GM08714 (cell line): ENCODE data around the gene IDUA.

Experiments used
- H3K4me3 ChIP-seq: fragments of 200-500 bp; sonication (Bioruptor generic); 2 replicates; pipeline ENCODE4 v1.5.1; 2014; ENCODE audit warnings: mild to moderate bottlenecking, low read length, inconsistent platforms
- ZNF274 ChIP-seq: IDR thresholded peaks from 2 replicates; pipeline ENCODE4 v1.6.1; 2012; ENCODE audit warnings: mild to moderate bottlenecking, low read depth, low read length

The IDUA gene

DNA sequence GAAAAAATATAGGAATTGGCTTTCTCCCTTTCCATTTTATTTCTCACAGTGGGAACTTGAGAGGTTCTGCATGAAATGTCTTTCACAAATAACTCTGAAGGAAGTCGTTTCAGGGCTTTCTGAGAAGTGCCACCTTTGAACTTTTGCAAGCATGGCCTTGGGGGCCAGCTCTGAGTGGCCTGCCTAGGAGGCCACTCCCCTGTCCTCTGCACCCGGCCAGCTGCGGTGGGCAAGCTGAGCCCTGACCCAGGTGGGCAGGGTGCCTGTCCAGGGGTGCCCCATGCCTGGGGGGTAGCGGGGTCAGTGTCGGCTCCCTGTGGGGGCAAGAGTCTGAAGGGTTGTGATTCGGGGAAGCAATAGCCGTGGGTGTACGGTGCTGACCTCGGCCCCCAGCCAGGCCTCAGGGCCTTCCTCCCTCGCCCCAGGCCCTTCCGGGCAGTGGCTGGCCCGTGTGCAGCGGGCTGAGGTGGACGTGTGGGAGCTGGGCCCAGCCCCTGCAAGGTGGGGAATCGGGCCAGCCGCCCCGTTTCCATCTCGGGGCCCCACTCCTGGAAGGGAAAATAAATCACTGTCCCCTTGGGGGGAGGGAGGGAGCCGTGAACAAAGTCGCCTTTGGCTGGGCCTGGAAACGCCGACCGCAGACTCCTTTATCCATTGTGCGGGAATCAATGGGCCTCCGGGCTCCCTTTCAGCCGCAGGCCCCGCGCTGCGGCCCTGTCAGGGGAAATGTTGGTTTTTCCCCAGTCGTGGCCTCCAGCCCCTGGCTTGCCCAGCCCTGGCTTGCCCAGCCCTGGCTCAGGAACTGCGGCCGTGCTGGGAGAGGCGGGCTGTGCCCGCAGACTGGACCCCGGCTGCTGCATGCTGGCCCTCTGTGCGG, 27.7 kb downstream of the IDUA start:
- no peak for TF ChIP-seq ZNF274
- no peak overlapping the region for H3K4me3 ChIP-seq

DNA sequence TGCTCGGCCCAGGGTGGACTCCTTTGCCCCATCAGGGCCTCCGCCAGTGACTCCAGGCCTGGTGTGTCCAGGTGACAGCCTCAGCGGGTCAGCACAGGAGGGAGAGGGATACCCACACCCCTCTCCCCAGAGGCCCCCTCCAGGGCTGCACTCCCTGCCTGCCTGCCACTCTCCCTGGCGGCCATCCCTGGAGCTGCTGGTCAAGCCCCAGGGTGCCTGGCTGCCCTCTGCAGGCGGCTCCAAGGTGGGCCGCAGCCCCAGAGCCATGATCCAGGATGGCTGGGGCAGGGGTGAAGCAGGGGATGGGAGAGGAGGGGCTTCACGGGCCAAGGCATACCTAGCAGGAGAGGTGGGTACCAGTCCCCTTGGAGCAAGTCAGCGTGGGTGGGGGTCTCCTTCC, 28.3 kb downstream of the IDUA start:
- H3K4me3 ChIP-seq, result no peak overlapping the region
- no peak for TF ChIP-seq ZNF274

DNA sequence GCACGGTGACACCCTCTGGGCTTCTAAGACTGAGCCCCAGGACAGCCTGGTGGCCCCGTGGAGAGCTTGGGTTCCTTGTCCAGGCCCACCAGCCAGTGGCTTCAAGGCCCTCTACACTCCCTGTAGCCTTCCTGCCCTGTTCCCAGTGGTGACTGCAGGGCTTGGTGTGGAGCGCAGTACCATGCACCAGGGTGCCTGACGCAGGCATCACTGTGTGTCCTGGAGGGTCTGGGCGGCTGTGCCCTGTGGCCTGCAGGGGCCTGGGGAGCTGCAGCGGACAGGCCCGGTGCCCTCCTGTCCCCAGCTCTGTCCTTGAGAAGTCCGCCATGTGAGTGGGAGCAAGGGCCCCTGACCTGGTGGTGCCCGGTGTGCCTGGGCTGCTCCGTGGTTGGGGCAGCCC, 28.9 kb downstream of the IDUA start:
- no peak overlapping the region for H3K4me3 ChIP-seq
- TF ChIP-seq ZNF274, result no peak

DNA sequence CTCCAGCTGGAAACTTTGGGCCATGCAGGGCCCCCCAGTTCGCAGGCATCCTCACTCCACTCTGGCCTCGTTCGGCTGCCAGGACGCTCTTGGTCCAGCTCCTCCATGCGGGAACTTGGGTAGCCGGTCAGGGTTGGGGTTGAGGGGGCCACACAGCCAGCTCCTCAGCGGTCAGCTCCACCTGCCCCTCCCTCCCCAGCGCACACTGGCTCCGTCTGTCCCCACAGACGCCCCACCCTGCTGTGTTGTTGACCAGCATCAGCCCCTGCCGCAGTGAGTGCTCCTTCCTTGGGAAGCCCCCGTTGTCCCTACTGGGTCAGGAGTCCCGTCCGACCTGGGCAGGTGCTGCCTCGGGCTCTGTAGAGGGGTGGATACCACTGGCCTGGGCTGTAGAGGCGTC, 30.4 kb downstream of the IDUA start:
- H3K4me3 ChIP-seq, result no peak overlapping the region
- TF ChIP-seq ZNF274, result no peak

DNA sequence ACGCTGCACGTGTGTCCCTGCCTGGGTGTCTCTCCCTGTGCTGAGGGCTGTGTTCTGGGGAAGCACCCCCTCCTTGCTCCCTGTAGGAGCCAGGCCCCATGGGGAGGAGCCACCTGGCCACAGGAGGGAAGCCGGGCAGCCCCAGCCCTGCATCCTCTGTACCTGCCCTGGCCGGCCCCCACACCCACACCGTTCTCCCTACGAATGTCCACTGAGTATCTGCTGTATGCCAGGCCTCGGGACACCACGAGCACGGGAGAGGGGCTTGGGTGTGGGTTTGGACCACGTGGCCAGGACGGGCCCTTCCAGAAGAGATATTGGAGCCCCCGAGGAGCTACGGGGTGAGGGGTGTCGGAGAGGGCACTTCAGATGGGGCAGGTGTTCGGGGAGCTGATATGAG, 30.9 kb downstream of the IDUA start:
- TF ChIP-seq ZNF274, result no peak
- no peak overlapping the region for H3K4me3 ChIP-seq

DNA sequence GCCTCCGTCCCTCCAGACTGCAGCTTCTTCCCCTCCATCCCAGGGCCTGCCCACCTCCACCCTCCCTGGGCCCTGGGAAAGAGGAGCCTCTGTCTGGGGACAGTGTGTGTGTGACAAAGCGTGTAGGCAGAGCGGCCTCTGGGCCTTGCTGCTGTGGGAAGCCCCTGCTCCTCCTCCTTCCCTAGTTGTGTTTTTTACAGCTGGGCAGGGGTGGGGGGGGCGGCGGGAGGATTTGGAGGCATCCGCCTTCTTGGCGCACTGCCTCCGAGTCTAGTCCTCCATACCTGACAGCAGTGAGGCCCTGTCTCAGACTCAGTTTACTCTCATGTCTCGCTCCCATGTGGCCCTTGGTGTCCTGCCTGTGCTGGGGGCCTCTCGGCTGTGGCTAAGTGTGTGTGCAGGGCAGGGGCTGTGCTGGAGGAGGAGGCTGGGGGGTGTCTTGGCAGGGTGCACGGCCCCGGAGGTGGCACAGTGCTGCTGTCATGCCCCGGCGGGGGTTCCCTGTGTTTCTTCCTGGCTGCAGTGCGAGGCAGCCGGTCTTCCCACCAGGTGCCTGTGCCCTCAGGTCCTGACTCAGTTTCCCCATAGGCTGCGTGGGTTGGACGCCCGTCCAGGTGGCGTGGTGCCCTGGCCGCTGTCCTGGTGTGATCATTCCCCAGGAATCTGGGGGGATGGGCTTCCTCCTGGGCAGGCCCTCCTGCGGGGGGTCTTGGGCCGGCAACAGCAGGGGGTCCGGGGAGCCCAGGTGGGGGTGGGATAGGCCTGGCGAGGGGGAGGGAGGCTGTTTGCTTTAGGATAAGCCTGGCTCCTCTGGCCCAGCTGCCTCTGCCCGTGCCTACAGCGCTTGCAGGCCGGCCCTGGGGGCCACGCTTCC, 31.5 kb downstream of the IDUA start:
- no peak for TF ChIP-seq ZNF274
- H3K4me3 ChIP-seq, result no peak overlapping the region

DNA sequence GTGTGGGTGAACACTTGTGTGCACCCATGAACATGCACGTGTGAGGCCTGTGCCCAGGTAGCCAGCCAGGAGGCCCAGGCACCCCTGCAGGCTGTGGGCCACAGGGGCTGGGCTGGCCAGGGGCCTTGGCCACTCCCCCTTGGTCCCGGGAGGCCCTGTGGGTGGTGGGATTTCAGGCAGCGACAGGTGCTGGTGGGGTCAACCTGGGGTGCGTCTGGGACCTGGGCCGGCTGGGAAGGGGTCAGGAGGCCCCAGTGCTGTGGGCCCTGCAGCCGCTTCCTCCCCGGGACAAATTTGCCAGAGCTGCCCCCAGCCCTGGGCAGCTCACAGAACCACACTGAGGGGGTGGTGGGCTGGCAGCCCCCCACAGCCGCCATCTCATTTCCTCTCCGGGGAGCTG, 32.5 kb downstream of the IDUA start:
- no peak for TF ChIP-seq ZNF274
- H3K4me3 ChIP-seq, result no peak overlapping the region

DNA sequence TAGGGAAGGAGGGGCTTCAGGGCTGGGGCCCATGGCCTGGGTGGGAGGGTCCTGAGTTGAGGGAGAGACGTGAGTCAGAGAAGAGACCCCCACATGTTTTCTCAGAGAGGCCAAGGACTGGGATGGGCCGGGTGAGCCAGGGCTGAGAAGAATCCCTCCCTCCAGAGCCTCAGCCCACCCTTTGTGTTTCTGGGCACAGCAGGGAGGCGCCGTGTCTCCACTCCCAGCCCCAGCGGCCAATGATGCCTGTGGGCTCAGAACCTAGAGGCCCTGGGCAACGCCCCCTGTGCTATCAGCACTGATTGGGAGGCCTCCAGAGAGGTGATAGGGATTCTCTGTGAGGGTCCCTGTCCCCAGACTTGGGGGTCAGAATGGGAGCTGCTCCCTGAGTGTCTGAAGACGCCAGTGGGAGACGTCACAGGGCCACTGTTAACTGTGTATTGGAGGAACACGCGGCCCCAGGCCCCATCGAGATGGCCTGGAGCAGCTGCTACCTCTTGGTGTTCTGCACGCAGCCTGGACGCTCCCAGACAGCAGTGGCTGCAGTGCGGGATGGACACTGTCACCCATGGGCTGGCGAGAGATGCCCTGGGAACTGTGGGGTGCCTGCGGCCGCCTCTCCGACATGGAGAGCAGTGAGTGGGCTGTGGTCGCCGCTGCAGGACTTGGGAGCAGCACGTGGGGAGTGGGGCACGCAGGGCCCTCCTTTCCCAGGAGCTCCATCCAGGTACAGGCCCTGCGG, 33.1 kb downstream of the IDUA start:
- TF ChIP-seq ZNF274, result no peak
- H3K4me3 ChIP-seq, result no peak overlapping the region

DNA sequence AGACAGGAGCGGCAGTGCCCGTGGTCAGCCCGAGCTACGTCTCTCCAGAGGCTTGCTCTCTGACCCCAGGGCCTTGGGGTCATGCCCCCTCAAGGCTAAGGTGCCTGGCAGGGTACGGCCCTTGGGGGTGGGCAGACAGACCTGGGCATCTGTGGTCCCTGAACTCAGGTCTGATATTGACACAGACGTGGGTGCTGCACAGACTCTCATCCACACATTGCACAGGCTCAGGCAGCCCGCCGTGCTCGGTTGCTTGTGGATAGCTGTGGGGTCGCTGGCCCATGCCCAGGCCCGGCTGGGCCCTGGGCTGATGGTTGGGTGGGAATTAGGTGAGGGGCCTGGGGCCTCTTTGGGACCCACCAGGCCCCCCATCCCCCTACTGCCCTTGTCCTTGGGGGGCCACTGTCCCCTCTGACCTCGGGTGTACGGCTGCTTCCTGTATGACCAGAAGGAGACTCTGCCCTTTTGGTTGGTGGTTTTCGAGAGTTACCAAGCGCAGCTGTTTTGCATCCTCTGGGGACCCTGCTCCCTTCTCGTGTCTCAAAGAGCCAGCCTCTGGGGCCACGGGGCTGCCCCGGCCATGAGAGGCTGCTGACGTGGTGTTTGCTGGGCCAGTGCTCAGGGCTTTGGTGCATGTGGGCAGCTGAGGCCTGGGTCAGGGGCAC, 34.7 kb downstream of the IDUA start:
- no peak overlapping the region for H3K4me3 ChIP-seq
- TF ChIP-seq ZNF274, result no peak

DNA sequence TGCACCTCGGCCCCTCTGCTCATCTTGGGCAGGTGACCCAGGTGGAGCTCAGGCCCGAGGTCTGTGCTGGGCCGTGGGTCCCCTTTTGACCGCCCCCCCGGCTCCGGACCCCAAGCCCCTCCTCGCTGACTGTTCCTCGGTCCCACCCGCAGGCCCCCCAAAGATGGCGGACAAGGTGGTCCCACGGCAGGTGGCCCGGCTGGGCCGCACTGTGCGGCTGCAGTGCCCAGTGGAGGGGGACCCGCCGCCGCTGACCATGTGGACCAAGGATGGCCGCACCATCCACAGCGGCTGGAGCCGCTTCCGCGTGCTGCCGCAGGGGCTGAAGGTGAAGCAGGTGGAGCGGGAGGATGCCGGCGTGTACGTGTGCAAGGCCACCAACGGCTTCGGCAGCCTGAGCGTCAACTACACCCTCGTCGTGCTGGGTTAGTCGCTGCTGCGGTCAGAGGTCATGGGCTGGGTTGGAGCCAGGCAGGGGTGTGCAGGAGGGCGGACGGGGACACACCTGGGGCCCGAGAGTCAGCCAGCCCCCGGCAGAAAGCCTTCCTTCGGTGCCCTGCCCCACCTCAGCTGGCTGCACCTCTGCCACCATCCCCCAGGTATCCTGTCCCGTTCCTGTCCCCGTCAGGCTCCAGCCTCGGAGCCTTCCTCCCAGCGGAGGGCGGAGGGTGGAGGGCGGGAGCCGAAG, 35.4 kb downstream of the IDUA start:
- H3K4me3 ChIP-seq, result no peak overlapping the region
- TF ChIP-seq ZNF274, result no peak

DNA sequence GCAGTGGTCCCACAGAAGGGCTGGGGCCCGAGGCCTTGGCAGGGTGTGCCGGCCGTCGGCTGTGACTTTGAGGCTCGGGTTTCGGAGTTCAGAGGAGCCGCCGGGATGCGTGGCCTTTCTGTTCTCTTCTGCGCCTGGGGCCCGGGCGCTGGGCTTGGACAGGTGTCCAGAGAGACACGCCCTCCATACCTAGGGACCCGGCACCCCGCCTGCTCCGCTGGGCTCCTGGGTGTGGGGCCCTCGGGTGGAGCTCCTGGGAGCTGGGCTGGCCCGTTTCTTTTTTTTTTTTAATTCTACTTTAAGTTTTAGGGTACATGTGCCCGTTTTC, 35.9 kb downstream of the IDUA start:
- H3K4me3 ChIP-seq, result no peak overlapping the region
- no peak for TF ChIP-seq ZNF274

DNA sequence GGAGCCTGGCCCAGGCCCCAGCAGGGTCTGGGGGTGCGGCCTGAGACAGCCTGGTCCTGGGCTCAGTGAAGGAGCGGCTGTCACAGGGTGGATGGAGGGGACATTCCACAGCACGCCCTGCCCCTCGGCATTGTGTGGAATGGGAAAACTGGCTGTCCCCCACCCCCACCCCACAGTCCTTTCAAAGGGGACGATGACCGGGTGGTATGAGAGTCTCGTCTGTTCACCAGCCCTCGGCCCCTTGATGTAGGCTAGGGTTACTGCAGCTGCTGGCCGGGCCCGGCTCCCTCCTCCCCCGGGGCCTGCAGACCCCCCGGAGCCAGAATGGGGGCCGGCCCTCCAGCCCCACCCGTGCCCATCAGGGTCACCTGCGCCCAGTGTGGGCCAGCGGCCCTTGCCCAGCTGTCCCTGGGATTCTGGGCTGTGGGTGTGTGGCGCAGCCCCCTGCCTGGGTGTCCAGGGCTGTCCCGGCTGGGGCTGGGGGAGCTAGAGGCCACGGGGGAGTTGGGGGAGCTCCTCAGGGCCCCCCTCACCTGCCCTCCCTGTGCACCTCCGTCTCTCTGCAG, 36.3 kb downstream of the IDUA start:
- no peak overlapping the region for H3K4me3 ChIP-seq
- no peak for TF ChIP-seq ZNF274
